LNCaP clone FGC (cell line): ENCODE data around the gene TCF7L1.

Experiments used
- DNase-seq: peaks from one replicate; pipeline ENCODE4 v3.0.0-alpha.2; 2011; ENCODE audit warnings: low read depth
- H3K4me3 ChIP-seq: 2 replicates; pipeline ENCODE4 v1.5.1; 2011; ENCODE audit warnings: mild to moderate bottlenecking, low read depth, low read length, control low read depth
- TF ChIP-seq, protein P1 (sequence below): IDR thresholded peaks from 2 replicates; pipeline ENCODE4 v1.5.1; 2012; ENCODE audit warnings: mild to moderate bottlenecking; ENCODE audit not compliant: control insufficient read depth, insufficient read depth; ENCODE audit errors: extremely low read depth

Gene TCF7L1

DNA sequence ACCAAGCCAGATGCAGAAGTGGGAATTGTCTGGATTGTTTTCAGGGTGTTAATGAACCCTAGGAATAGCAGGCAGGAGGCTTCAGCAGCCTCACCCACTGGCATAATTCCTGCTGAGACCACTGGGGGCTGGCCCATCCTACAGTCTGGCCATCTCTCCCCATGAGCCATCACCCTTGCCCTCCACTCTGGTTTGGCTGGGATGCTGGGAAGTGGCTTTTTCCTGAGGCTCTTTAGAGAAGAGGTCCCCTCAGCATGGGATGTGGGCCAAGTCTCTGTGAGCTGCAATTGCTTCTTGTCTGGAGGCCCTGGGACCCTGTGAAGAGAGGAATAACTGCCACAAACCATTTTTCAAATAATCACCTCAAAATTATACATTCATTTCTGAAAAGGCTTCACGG, 4.0 kb downstream of the TCF7L1 start:
- H3K4me3 ChIP-seq: no peak overlapping the region
- TF ChIP-seq, protein P1, sequence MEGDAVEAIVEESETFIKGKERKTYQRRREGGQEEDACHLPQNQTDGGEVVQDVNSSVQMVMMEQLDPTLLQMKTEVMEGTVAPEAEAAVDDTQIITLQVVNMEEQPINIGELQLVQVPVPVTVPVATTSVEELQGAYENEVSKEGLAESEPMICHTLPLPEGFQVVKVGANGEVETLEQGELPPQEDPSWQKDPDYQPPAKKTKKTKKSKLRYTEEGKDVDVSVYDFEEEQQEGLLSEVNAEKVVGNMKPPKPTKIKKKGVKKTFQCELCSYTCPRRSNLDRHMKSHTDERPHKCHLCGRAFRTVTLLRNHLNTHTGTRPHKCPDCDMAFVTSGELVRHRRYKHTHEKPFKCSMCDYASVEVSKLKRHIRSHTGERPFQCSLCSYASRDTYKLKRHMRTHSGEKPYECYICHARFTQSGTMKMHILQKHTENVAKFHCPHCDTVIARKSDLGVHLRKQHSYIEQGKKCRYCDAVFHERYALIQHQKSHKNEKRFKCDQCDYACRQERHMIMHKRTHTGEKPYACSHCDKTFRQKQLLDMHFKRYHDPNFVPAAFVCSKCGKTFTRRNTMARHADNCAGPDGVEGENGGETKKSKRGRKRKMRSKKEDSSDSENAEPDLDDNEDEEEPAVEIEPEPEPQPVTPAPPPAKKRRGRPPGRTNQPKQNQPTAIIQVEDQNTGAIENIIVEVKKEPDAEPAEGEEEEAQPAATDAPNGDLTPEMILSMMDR: no peak
- DNase-seq: no peak

DNA sequence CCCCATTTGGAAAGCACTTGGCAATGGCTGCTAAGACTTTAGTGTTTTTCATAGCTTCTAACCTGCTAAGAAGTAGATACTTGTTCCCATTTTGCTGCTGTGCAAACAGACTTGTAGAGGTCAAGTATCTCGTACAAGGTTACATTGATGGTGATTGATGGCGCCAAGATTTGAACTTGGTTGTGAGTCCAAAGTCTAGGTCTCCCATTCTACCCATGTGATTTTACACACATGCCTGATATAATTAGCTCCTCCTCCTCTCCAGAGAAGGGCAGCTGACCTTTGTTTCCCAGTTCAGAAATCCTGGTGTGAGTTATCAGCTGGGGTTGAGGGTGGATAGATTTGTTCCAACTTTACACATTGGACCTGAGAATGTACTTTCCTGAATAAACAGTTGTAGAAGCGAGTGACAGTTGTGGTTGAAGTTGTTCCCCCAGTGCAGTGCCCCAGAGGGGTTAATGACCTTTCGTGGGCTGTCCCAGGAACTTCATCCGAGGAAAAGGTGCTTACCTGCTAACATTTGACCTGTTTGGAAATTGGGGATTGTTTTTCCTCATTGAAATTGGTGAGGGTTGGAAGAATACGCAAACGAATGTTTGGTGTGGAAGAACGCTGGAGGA, 10.4 kb downstream of the TCF7L1 start:
- TF ChIP-seq, protein P1: no peak
- H3K4me3 ChIP-seq: no peak overlapping the region
- DNase-seq: no peak

DNA sequence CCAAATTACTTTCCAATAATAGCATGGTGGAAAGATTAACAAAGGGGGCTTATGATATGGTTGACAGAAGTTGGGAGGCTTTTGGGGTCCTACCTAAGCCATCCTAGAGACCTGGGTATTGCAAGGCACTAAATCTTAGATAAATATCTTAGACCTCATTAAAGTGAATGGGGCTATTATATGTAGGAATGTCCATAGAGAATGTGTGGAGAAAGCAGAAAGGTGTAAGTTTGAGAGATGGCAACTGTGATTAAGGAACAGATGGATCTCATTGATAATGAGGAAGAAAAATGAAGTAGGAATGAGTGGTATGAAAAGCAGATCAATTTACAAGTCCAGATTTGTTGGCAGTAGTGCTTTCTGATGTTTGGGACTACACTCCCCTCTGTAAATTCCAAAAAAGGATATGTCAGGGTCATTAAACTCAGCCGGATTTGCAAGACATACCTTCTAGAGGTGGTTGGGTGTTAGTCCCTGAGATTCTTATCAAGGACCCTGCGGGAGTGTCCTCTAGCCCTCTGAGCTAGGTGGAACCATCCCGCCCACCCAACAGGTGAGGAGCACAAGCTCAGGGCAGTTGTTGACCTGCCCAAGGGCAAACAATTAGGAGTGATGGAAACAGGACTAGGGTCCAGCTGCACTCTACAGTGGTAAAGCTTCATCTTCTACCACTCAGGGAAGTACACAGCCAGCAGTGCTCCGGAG, 12.1 kb downstream of the TCF7L1 start:
- no peak for DNase-seq
- TF ChIP-seq, protein P1: no peak
- H3K4me3 ChIP-seq: no peak overlapping the region

DNA sequence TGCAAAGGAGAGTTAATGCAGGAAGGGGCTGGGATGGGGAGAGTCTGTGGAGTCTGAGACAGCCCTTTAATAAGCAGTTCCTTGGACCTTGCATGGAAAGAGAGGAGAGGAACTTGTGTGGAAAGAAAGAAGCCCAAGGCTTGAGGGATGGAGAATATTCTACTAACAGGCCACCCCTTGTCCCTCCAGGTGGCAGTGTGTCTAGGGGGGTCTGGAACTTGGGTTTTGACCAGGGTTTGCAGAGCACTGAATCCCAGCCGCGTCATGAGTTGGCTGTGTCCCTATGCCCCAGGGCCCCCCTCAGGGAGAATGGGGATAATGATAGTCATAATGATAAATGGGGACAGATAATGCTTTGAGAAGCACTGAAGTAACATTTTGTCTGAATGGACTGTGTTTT, 15.0 kb downstream of the TCF7L1 start:
- TF ChIP-seq, protein P1: no peak
- no peak overlapping the region for H3K4me3 ChIP-seq
- no peak for DNase-seq

DNA sequence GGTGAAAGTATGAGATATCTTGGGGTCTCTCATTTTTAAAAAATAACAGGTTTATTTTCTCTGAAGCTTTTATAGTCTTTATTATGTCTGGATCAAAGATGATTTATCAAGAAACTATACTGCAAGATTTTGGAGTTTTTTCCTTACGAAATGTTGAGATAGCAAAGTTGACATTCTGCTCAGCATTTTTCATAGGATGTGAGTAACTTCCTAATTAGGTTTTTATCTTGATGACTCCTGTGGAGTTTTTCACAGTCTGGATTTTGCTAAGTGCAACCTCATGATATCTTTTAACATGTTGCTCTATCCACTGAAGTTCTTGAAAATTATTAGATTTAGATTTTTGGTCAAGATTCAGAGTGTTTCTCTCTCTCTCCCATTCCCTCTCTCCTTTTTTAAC, 17.8 kb downstream of the TCF7L1 start:
- TF ChIP-seq, protein P1: no peak
- no peak overlapping the region for H3K4me3 ChIP-seq
- DNase-seq: no peak

DNA sequence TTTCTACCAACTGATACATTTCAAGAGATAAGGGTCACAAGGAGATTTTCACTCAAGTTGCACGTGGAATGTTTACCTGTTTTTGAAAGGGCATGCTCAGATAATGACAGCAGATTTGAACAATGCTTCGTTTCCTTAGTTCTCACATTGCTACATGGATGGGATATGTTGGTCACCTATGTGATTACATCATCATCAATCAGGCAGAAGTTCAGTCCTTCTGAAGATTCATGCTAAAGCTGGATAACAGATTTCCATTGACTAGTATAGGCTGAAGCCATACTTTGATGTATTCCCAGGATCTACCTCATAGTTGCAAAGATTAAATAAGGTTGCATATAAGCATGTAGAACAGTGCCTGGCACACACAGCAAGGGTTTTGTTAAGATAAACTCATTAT, 19.7 kb downstream of the TCF7L1 start:
- no peak overlapping the region for H3K4me3 ChIP-seq
- no peak for DNase-seq
- TF ChIP-seq, protein P1: no peak
